GM19023 (cell line): ENCODE results near the gene PPP2R5C.

ENCODE experiments used
- ATAC-seq: cut with Tn5 transposase; IDR thresholded peaks from one replicate; pipeline ENCODE4 v1.9.1; 2021; ENCODE audit warnings: mild to moderate bottlenecking, moderate library complexity; ENCODE audit not compliant: unreplicated experiment

The PPP2R5C gene

DNA sequence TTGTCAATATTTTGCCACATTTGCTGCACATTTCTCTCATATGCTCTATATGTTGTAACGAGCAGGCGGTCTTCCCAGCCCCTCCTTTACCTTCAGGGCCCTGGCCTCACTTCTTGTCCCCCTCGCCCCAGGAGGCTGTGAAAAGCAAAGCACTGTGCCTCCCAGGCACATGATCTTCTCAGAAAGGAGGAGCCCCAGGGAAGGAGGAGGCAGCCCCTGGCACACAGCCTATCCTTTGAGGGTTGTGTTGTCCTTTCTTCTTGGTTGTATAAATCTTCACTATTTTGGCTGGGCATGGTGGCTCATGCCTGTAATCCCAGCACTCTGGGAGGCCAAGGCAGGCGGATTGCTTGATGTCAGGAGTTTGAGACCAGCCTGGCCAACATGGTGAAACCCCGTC, 77.0 kb downstream of the PPP2R5C start:
- no peak for ATAC-seq

DNA sequence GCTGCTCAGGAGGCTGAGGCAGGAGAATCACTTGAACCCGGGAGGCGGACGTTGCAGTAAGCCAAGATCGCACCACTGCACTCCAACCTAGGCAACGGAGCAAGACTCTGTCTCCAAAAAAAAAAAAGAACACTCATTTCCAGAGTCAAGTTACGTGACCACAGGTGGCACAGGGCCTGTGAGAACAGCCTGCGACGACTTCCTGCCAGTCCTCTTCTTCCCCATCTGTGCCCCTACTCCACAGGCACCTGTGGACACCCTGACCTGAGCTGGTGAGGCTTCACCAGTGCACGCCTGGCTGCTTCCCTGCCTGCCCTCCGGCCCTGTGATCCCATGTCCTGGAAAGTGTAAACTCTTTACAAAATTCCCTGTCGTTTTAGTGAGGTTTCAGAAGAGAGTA, 77.7 kb downstream of the PPP2R5C start:
- ATAC-seq, result no peak

DNA sequence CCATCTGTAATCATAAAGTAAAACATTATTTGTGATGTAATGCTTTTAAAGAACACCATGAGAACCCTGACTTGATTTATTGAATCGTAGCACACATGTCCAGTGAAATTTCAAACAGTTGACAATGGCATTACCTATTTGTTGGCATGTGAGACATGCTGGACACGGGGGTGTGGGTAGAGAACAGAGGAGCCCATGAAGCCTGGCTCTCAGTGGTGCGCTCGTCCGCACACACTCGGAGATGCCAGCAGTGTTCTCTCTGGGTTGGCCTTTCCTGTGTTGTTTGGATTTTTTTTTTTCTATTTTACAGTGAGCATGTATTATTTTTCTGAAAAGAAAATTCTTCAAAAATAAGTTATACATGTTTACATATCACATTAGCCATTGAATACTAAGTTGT, 78.2 kb downstream of the PPP2R5C start:
- ATAC-seq, result no peak

DNA sequence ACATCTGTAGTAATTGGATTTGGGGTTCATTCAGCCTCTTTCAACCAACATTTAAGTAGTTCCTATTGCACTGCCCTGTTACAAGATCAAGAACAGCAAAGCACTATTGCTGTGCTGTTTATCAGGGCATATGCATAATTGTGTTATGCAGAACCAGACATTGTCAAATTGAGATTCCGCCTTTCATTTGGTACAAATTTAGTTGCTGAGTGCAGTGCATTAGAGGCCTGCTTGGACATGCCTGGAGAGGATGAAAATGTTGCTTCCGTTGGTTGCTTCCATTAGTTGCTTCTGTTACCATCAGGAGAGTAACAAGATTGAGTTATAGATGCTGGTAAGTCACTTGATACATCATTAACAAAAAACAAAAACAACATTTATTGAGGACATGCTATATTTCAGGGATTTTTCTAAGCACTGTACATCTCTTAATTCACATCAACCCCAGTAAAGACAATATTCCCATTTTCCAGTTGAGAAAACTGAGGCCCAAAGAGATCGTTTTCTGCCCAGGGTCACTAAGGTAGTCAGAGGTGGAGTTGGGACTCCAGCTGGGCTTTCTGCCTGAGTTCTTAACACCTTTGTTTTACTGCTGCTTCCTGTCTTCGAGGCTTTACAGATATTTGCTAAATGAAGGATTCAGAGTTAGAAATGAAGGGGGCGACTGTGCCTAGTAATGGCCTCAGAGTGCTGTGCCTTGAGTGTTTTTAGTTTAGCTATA, 79.3 kb downstream of the PPP2R5C start:
- ATAC-seq, result no peak

DNA sequence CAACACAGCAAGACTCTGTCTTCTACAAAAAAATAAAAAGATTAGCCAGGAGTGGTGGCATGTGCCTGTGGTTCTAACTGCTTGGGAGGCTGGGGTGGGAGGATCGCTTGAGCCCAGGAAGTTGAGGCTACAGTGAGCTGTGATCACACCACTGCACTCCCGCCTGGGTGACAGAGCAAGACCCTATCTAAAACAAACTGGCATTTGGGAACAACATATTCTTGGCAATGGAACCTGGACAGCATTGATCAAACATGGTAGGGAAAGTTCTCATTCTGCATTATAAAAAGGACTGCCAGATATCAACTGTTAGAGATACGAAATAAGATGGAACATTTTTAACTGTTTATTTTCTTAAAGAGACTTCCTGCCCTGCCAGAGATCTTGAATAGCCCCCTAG, 81.5 kb downstream of the PPP2R5C start:
- no peak for ATAC-seq

DNA sequence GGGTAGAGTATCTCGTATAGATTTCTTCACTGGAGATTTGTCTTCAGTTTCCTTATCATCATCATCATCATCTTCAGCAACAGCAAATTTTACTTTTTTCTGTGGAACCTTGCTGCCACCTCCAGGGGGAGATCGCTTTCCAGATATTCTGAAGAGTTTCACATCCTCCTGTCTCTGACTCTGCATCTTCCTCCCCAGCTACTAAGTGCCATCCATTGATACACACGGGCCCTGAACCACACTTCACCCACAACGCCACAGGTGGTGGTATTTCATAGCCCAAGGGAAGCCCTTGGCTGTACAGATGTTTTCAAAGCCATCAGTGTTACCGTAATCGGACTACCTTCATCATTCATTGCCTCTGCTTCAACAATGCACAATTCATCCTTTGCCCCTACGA, 82.2 kb downstream of the PPP2R5C start:
- no peak for ATAC-seq

DNA sequence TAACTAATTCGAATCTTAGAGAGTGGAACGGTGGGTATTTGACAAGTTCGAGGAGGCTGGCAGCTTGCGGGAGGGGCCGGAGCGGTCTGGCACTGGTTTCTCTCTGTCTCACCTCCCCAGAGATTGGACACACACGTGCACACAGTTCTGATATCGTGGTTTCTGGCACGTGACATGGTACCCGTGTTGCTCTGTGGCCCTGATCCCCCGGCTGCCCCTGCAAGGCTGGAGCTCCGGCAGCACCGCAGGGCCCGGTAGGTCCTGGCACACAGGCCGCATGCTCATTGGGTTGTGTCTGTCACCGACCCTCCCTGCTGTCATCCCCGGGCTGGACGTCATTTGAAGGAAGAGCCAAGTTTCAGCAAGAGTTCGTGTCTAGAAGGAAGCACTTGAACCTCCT, 82.7 kb downstream of the PPP2R5C start:
- ATAC-seq, result no peak

DNA sequence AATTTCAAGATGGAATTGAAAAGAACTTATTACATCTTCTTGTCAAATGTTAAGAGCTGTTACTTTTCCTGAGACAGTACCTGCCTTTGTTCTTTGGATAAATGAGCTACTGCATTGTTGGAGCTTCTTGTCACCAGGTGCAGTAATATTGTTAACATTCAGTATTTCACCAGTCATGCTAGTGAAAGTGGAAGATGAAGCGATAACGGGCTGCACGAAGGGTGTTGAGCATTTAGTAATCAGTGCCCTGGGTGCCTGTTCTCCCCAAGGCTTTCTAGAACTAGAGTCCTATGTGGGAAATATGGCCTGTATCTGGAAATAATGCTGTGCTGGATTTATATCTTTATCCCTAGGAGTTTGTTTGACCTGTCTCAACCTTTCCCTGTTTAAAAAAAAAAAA, 83.2 kb downstream of the PPP2R5C start:
- no peak for ATAC-seq

DNA sequence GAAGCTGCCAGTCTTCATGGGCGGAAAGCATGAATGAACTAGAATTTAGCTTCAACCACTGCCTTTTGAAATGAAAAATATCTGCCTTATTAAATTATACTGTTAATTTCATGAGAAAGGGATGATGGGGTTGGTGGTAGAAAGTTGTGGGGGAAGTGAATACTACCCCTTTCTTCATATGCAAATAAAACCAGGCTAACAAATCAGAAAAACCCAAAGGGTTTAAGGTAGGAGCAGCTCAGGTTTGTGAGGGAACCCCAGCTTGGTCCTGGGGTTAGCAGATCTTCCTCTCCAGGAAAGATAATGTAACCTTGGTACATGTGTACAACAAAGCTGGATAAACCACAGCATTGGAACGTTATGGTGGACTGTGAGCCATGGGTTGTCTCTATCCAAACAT, 84.0 kb downstream of the PPP2R5C start:
- ATAC-seq, result no peak

DNA sequence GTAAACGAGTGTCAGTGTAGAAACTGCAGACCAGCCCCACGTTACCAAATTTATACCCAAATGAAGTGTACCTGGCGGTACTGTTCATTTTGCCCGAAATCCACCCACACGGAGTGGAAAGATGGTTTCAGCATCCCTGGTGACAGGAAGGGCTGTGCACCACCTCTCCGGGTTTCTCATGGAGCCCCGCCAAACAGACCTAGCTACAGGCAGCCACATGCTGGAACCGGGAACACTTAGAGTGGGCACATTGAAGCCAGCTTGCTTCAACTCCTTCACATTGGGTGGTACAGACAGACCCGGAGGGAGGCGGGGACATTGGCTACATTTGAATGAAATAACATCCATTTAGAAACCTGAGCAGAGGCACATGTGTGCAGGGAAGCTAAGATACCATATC, 84.4 kb downstream of the PPP2R5C start:
- no peak for ATAC-seq

DNA sequence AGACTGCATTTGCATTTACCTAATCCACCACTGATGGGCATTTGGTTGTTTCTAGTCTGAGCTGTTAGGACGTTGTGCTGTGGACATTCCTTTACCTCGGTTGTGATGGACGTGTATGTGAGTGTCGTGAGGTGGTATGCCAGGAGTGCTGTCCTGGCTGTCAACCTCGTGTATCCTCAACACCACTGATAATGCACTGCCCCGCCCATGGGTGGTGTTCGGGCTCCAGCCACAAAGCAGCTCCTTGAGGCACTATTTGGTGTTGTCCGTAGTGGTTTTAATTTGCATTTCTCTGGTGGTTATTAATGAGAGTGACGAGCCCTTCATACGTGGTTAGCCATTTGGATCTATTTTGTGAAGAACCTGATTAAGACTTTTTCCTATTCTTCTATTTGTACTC, 87.6 kb downstream of the PPP2R5C start:
- no peak for ATAC-seq

DNA sequence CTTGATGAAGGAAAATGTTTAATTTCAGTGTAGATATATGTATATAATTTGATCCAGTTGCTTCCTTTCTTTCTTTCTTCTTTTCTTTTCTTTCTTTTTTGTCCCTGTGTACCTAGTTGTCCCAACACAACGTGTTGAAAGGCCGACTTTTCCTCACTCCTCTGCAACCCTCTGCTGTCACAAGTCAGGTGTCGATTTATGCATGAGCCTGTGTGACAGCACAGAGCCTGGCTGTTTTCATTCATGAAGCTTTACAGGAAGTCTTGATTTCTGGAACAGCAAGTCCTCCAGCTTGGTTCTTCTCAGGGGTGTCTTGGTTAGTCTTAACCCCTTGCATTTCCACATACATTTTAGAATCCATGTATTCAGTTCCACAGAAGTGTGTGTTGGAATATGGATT, 88.1 kb downstream of the PPP2R5C start:
- ATAC-seq, result no peak

DNA sequence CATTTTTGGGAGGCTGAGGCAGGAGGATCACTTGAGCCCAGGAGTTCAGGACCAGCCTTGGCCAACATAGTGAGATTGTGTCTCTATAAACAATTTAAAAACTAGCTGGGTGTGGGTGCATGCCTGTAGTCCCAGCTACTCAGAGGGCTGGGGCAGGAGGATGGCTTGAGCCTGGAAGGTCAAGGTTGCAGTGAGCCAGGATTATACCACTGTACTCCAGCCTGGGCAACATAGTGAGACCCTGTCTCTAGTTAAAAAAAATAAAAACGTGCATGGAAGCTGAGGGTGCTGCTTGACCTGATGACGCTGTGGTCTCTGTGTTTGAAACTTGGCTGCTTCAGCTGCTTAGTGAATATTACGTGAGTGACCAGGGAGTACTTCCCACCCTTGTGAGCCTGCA, 89.7 kb downstream of the PPP2R5C start:
- ATAC-seq, result no peak

DNA sequence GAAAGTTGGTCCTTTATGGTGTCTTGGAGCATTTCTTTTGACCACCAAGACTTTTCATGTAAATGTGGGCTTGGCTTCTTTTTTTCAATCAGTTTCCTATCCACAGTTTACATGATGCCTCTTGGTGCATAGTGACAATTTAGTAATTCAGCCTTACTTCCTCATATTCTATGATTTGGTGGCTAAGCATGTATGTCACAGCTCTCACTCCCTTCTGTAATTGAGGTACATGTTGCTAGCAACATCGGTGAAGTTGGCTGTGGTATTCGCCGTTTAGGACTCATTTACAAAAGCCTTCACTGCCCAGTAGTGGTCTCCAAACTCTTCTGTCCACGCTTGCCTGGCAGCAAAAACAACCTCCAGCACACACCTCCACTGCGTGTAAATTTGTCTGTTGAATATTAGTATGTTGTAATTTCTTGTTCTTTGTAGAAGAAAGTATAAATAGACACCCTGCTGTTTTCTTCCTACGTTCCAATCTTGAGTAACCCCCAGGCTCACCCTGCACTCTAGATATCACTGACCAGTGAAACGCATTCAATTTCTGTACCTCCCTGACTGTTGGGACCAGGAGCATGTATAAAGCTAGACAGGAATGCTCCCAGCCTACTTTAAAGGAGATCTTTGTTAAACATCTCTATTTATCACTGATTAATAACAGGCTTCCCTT, 90.4 kb downstream of the PPP2R5C start:
- no peak for ATAC-seq

DNA sequence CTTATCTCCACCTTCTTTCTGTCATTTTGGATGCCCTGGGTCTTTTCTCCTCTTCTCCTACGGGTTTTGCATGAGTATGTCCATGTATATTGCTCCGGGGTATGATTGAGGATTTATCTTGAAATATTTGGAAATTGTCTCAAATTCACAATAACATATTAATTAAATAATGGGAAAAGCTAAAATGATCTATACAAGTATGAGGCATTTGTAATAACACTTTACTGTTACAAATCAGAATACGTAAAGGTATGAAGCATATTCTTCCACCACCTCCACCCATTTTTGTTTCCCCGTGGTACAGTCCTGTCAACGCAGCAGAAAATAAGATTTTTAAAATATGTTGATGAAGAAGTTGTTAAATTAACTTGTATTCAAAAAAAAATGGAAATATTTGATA, 91.3 kb downstream of the PPP2R5C start:
- ATAC-seq, result no peak

DNA sequence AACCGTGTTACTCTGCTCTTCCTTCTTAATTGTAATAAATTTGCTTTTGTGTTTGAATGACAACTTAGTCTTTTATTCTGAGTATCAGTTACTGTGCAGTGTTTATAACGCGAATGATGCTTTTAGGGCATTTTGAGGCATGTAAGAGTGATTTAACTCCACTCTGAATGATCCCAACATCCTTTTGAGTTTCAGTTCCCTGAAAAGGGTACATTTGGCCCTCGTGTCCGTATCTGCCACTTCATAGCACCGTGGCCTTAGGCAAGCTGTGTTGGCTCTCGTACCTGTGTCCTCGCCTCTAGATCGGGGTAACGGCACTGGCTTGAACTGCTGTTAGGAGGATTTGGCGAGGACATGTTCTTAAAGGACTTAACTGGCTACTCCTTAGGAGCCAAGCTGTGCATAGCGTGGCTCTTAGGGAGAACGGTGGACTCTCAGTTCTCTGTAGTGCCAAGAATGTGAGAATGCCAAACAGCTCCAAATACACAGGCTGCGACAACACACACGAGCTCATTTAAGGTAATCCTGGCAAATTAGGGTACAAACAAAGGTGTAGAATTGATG, 92.0 kb downstream of the PPP2R5C start:
- no peak for ATAC-seq

DNA sequence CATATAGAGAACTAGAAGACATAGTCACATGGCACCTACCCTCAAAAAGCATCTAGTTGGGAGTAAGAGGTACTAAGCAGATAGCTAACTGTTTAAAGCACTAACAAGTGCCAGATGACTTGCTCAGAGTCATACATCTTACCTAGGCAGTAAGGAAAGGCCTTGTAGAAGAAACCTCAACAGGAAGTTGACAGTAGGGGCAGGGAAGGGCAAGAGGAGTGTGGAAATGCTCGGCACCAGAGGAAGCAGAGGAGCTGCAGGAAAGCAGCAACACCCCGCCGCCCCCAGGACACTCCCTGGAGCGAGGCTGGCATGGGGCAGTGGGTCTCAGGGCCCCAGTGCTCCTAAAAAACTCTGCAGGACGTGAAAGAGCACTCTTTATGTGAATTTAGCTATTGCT, 92.9 kb downstream of the PPP2R5C start:
- no peak for ATAC-seq

DNA sequence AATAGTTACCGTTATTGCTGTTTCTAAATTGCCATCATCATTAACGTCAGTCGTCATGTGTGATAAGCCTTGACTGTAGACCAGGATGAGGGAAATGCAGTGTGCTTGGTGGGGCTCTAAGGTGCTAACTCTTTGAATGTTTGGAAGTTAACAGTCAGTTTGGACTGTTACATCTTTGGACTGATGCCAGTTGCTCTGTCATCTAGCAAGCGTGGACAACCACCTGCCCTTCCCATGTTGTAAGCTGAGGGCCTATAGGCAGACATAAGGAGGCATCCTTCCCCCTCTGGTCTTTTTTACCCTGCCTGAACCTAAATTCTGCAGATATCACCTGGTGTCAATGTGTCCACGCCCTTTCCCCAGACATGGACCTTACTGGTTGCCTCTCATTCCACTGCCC, 94.4 kb downstream of the PPP2R5C start:
- no peak for ATAC-seq

DNA sequence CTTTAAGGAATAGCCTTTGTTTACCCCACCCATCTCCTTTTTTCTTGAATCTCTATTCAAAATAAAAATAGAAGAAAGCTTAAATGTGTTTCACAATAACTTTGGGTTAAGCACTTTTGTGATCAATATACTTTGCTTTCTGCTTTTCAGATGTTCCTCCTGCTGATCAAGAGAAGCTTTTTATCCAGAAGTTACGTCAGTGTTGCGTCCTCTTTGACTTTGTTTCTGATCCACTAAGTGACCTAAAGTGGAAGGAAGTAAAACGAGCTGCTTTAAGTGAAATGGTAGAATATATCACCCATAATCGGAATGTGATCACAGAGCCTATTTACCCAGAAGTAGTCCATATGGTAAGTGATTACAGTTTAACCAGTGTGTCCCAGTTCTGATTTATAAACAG, 95.0 kb downstream of the PPP2R5C start:
- ATAC-seq, result no peak

DNA sequence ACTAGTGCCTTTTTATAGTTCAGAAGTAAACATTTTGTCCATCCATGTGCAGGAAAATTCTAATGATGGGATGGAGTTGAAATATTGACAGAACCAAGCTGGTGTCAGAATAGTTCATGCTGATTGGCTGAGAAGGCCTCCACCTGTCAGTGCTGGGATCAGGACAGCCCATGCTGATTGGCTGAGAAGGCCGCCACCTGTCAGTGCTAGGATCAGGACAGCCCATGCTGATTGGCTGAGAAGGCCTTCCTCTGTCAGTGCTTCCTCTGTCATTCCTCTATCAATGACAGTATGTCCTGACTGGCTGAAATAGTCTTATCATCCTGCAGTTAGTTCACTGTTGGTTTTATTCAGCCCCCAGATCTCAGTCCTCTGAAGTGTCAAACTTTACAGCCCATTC, 95.7 kb downstream of the PPP2R5C start:
- no peak for ATAC-seq

DNA sequence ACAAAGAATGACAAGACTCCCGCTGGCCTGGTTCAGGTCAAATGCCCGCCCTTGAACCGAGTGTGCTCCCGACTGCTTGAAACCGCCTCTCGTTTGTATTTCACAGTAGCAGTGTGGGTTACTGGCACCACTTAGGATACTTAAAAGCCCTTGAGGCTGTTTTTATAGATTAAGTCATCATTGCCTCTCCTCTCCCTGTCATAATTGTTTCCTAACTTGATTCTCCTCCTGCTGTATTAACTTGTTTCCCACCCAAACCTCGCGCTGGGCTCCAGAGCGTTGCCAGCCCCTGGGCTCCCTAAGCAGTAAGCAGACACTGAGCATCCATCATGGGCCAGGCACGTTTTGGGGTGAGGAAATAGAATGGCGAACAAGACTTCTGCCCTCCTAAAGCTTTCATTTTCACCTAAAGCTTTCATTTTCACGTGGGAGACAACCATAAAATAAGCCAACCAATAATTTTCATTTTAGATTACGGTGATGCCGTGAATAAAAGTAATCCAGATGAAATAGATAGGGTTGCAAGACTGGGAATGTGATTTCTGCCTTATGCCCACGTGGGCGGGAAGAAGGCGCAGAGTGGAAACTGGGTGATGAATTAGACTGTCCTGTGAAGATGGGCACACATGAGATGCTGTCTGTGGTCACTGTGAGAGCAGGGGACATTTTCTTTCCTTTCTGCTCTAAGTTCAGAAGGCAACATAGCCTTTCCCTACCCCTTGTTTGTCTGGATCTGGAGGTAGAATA, 97.5 kb downstream of the PPP2R5C start:
- no peak for ATAC-seq

DNA sequence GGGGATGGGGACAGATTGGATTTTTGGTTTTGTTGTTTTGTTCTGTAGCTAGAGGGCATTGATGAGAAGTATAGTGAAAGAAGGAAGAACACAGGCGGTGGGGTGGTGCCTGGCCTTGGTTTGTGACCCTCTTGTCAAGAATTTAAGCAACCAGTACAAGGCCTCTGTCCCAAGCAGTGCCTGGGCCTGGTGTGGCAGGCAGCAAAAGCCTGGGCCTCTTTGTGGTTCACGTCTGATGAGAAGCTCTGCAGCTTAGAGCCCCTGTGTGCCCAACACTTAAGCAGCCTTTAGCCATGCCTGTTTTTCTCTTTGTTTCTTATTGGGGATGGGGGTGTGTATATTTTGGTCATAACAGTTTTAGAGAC, 98.0 kb downstream of the PPP2R5C start:
- ATAC-seq, result no peak
